Activated naive CD8-positive, alpha-beta T cell treated with anti-CD3 and anti-CD28 coated beads, Interleukin-2, amount 10 ng/mL, durations not matched to agents 7 days and 5 days (primary cell): Measurements from ENCODE around the gene IL37. TPM values are rescaled to one million over a fixed set of nuclear protein-coding genes. Genes with fewer than 3 reads are reported as not detected.

Experiments used
- ATAC-seq: fragments of 150-1000 bp; cut with Tn5 transposase; one replicate; pipeline ENCODE4 v1.10.0; 2021; ENCODE audit warnings: low read depth, moderate library complexity
- POLR2A ChIA-PET: fragments of 350-600 bp; sonication (Branson Sonifier 250); formaldehyde crosslinking; loops from one replicate; lab custom pipeline; 2021; ENCODE audit warnings: antibody characterized with exemption; lab: Charles Lee
- DNase-seq: peaks from one replicate; pipeline ENCODE4 v3.0.0; 2021
- H3K27ac Mint-ChIP-seq: one replicate; pipeline ENCODE4 v1.8.0; 2022; ENCODE audit warnings: mild to moderate bottlenecking, mixed read lengths
- H3K27me3 Mint-ChIP-seq: one replicate; pipeline ENCODE4 v1.8.0; 2022; ENCODE audit warnings: mild to moderate bottlenecking, moderate library complexity, mixed read lengths
- H3K36me3 Mint-ChIP-seq: one replicate; pipeline ENCODE4 v1.8.0; 2021; ENCODE audit warnings: mild to moderate bottlenecking, mixed read lengths
- H3K4me1 Mint-ChIP-seq: one replicate; pipeline ENCODE4 v1.8.0; 2021; ENCODE audit warnings: mixed read lengths
- H3K4me3 Mint-ChIP-seq: one replicate; pipeline ENCODE4 v1.8.0; 2022; ENCODE audit warnings: mild to moderate bottlenecking, moderate library complexity, mixed read lengths
- H3K9me3 Mint-ChIP-seq: one replicate; pipeline ENCODE4 v1.8.0; 2021; ENCODE audit warnings: mixed read lengths
- total RNA-seq, 2 experiments: library from RNA; stranded (reverse); gene quantifications; one replicate each; pipeline ENCODE4 v1.2.3, GENCODE V29; 2021

The IL37 gene
- total RNA-seq, 2 experiments from 2014 or later, result not detected

DNA sequence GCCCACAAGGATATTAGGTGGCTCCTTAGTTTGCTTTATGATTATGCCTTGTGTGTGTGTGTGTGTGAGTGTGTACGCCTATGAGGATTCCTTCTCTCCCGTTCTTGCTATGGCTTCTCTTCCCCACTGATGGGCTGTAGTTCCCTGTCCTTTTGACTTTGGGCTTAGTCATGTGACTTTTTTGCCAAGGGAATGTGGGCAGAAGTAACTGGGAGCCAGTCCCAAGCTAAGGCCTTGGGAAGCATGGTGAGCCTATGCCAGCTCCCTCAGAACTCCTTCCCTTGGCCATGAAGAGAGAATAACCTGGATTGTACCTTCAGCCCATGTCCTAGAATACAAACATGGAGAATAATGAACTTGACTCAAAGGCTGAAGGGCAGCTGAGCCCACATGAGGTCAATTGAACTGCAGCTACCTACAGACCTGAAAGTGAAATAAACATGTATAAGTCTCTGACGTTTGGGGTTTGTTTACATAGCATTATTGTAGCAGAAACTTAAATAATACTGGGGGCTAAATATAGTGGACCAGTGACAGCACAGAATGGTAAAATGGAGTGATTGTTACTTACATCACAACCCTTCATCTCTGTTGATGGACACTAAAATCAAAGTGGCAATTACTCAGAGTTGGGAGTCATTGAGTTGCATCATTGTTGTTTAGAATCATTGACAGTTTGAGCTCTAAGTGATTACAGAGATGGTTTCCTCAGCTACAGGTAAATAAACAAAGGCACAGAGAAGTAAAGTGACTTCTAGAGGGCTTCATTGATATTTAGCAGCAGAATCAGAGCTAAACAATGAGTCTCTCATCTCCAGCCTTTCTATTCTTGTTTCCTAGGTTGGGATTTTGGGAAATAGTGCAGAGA is 51.6 kb downstream of the IL37 start:
- no peak overlapping the region for H3K27ac Mint-ChIP-seq
- ATAC-seq (no peak), DNase-seq (no peak)
- POLR2A ChIA-PET, result no interaction called here
- no peaks in the 10 kb centered on the region for H3K4me1 Mint-ChIP-seq
- no peak overlapping the region for H3K4me3 Mint-ChIP-seq
- no peaks in the 10 kb centered on the region for H3K36me3 Mint-ChIP-seq
- no peaks in the 10 kb centered on the region for H3K9me3 Mint-ChIP-seq
- H3K27me3 Mint-ChIP-seq, result no peaks in the 10 kb centered on the region

DNA sequence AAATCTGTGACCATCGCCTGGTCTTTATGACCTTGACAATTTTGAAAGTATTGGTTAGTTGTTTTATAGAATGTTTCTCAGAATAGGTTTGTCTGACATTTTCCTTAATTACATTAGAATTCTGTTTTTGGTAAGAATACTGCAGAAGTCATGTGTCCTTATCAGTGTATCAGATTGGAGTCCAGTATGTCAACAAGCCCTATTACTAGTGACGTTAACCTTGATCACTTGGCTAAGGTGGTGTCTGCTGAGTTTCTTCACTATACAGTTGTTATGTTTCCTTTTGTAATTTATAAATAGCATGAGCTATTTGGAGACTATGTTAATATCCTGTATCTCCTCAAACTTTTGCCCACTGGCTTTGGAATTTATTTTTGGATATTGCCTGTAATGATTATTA is 56.1 kb downstream of the IL37 start:
- H3K27me3 Mint-ChIP-seq, result no peaks in the 10 kb centered on the region
- H3K27ac Mint-ChIP-seq, result no peak overlapping the region
- peaks cover 5% of the 10 kb centered on the region for H3K9me3 Mint-ChIP-seq
- peaks cover 6% of the 10 kb centered on the region for H3K36me3 Mint-ChIP-seq
- peaks cover 4% of the 10 kb centered on the region for H3K4me1 Mint-ChIP-seq
- DNase-seq, result no peak
- no peak overlapping the region for H3K4me3 Mint-ChIP-seq
- POLR2A ChIA-PET, result no interaction called here
- ATAC-seq, result no peak

Other genes starting within 250 kb of the IL37 start
- gene NT5DC4, start 190.1 kb upstream of the IL37 start, total RNA-seq, result not detected
- gene CKAP2L, start 146.6 kb upstream of the IL37 start, total RNA-seq, result 10 to 100 TPM; 38.9 to 40.3 TPM
- not detected for gene IL1A, start 126.7 kb upstream of the IL37 start, total RNA-seq
- gene IL1B, start 74.4 kb upstream of the IL37 start, total RNA-seq, result under 1 TPM in 1 of 2 experiments, not detected in 1; 0.19 TPM
- not detected for gene IL36G, start 66.8 kb downstream of the IL37 start, total RNA-seq
- gene IL36A, start 94.3 kb downstream of the IL37 start, total RNA-seq, result not detected
- gene IL36B, start 141.7 kb downstream of the IL37 start, total RNA-seq, result not detected
- not detected for gene IL36RN, start 148.0 kb downstream of the IL37 start, total RNA-seq
- gene IL1F10, start 156.8 kb downstream of the IL37 start, total RNA-seq, result not detected
- gene IL1RN, start 216.4 kb downstream of the IL37 start, total RNA-seq, result 1 to 10 TPM; 2.1 to 4.0 TPM